Common myeloid progenitor, CD34-positive (primary cell): ENCODE measurements around the gene GRIN2B.

ENCODE experiments used
- CTCF ChIA-PET: fragments of 350-600 bp; sonication (Branson Sonifier 250); formaldehyde crosslinking; loops from one replicate; lab custom pipeline; 2021; ENCODE audit warnings: antibody characterized with exemption; lab: Charles Lee
- POLR2A ChIA-PET: fragments of 350-600 bp; sonication (Branson Sonifier 250); formaldehyde crosslinking; loops from one replicate; lab custom pipeline; 2021; ENCODE audit warnings: antibody characterized with exemption; lab: Charles Lee
- DNase-seq, 3 donors: peaks; one replicate each; pipeline versions ENCODE4 v3.0.0 to v3.0.0-alpha.2; 2013
- H3K27ac ChIP-seq, 2 experiments: 1 replicate in 1 of 2; 2 replicates in 1 of 2; pipeline ENCODE4 v1.7.0; 2013; ENCODE audit warnings: inconsistent platforms in 2 of 2, low read length in 2 of 2, mild to moderate bottlenecking in 2 of 2, low read depth in 1 of 2, moderate library complexity in 1 of 2; ENCODE audit not compliant: severe bottlenecking in 2 of 2, insufficient read depth in 1 of 2, poor library complexity in 1 of 2
- H3K27me3 ChIP-seq, 5 experiments: replicated peaks in 2 of 5; 1 replicate in 3 of 5; 2 replicates in 2 of 5; pipeline versions ENCODE4 v1.6.1 to v1.7.0; 2013; ENCODE audit warnings: low read length in 4 of 5, mild to moderate bottlenecking in 2 of 5, moderate library complexity in 2 of 5, inconsistent platforms in 1 of 5; ENCODE audit not compliant: insufficient read depth in 5 of 5, control insufficient read depth in 4 of 5
- H3K36me3 ChIP-seq, 4 experiments: 1 replicate in 2 of 4; 2 replicates in 2 of 4; pipeline versions ENCODE4 v1.6.1 to v1.7.0; 2013; ENCODE audit warnings: low read length in 3 of 4, control low read depth in 1 of 4, mild to moderate bottlenecking in 1 of 4; ENCODE audit not compliant: control insufficient read depth in 4 of 4, insufficient read depth in 4 of 4
- H3K4me1 ChIP-seq, 4 experiments: 1 replicate in 3 of 4; 2 replicates in 1 of 4; pipeline versions ENCODE4 v1.6.1 to v1.7.1; 2013; ENCODE audit warnings: low read length in 3 of 4, mild to moderate bottlenecking in 3 of 4, control low read depth in 1 of 4, inconsistent platforms in 1 of 4, moderate library complexity in 1 of 4; ENCODE audit not compliant: control insufficient read depth in 4 of 4, insufficient read depth in 4 of 4; ENCODE audit errors: control extremely low read depth in 1 of 4
- H3K4me3 ChIP-seq, 7 experiments: 1 replicate in 4 of 7; 2 replicates in 3 of 7; pipeline versions ENCODE4 v1.5.1 to v1.7.0; 2013; ENCODE audit warnings: mild to moderate bottlenecking in 7 of 7, low read length in 6 of 7, moderate library complexity in 6 of 7, inconsistent platforms in 2 of 7, low read depth in 2 of 7, control low read depth in 1 of 7; ENCODE audit not compliant: insufficient read depth in 4 of 7, control insufficient read depth in 1 of 7; ENCODE audit errors: extremely low read depth in 1 of 7
- H3K9me3 ChIP-seq, 5 experiments: 1 replicate in 4 of 5; 2 replicates in 1 of 5; pipeline versions ENCODE4 v1.6.1 to v1.7.1; 2013; ENCODE audit warnings: low read length in 4 of 5, mild to moderate bottlenecking in 2 of 5, inconsistent platforms in 1 of 5, low read depth in 1 of 5, moderate library complexity in 1 of 5; ENCODE audit not compliant: control insufficient read depth in 4 of 5, insufficient read depth in 2 of 5; ENCODE audit errors: control extremely low read depth in 1 of 5
- WGBS: methylation state at CpG from one replicate; pipeline ENCODE4 v1.1.5; 2013; ENCODE audit not compliant: insufficient coverage; 5-methylcytosine and 5-hydroxymethylcytosine counted together

GRIN2B gene

GRCh38 chr12:13959131-13959723 lies 22.2 kb downstream of the GRIN2B start:
- no peak overlapping the region for H3K27ac ChIP-seq
- ChIA-PET POLR2A (no interaction called here), CTCF (no interaction called here)
- no peaks in the 10 kb centered on the region for H3K36me3 ChIP-seq
- no peak overlapping the region for H3K4me3 ChIP-seq
- 69% methylated on average over 8 of the region's 9 CpGs for WGBS
- no peaks in the 10 kb centered on the region for H3K4me1 ChIP-seq
- DNase-seq: no peak
- peaks cover 3 to 52% (median 6%) of the 10 kb centered on the region in 5 experiments for H3K27me3 ChIP-seq
- H3K9me3 ChIP-seq: no peaks in the 10 kb centered on the region

DNA sequence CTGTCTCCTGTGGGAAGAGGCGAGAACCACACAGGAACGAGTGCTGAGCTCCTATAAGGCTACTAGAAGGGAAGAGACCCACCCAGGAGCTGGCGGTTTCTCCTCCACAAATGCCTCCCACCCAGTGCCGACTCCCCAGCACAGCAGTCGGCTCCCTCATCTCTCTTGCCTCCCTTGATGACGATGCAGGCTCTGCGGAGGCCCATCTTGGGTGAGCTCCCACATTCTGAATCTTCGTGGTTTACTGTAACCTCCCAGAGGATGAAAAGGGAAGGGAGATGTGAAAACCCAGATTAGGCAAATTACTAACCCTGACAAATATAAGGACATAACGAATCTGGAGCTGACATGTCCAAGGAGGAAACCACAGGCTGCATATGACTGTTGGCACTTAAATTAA lies 23.8 kb downstream of the GRIN2B start:
- peaks cover 3 to 40% (median 6%) of the 10 kb centered on the region in 5 experiments for H3K27me3 ChIP-seq
- no peak overlapping the region for H3K27ac ChIP-seq
- 74% methylated on average over 6 of the region's 9 CpGs for WGBS
- POLR2A ChIA-PET: no interaction called here
- H3K4me1 ChIP-seq: no peaks in the 10 kb centered on the region
- H3K4me3 ChIP-seq: no peak overlapping the region
- no peaks in the 10 kb centered on the region for H3K36me3 ChIP-seq
- no peak for DNase-seq
- H3K9me3 ChIP-seq: no peaks in the 10 kb centered on the region
- CTCF ChIA-PET: no interaction called here

GRCh38 chr12:13956060-13956590 lies 25.3 kb downstream of the GRIN2B start:
- POLR2A ChIA-PET: no interaction called here
- WGBS: 85% methylated on average over 15 of the region's 15 CpGs

DNA sequence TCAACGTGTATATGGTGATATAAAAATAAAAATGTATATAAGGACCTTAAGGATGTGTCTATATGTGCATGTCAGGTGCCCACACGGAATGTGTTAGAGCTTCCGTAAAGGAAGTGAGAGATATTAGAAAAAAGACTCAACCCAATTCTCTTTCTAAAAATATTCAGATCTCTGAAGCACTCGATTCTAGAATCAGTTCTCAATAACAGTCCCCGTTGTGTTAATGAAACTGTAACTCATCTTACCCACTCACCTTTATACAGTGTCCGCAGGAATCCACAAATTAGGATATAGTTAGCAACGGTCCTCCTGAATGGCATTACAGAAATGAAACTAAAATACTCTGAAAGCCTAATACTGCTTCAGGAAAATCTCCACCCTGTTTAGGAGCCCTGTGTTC lies 29.3 kb downstream of the GRIN2B start:
- peaks cover 0 to 10% (median 4%) of the 10 kb centered on the region in 5 experiments for H3K27me3 ChIP-seq
- no peak overlapping the region for H3K4me3 ChIP-seq
- H3K9me3 ChIP-seq: no peaks in the 10 kb centered on the region
- no peaks in the 10 kb centered on the region for H3K4me1 ChIP-seq
- no peak overlapping the region for H3K27ac ChIP-seq
- WGBS: 89% methylated on average over 7 of the region's 7 CpGs
- no peaks in the 10 kb centered on the region for H3K36me3 ChIP-seq
- DNase-seq: no peak
- ChIA-PET POLR2A (interaction anchor here (0.6 kb wide), 1 partner anchor 73 kb away, joined by 5 read pairs; no protein-coding TSS in a partner anchor), CTCF (interaction anchor here (1.2 kb wide), 1 partner anchor 10 kb away, joined by 4 read pairs; no protein-coding TSS in a partner anchor)

More at GRCh38 chr12:13956060-13956590, 25.3 kb downstream of the GRIN2B start:
- peaks cover 3 to 30% (median 6%) of the 10 kb centered on the region in 5 experiments for H3K27me3 ChIP-seq
- no peak overlapping the region for H3K27ac ChIP-seq
- no peak for DNase-seq
- no peaks in the 10 kb centered on the region for H3K9me3 ChIP-seq
- H3K36me3 ChIP-seq: no peaks in the 10 kb centered on the region
- CTCF ChIA-PET: no interaction called here
- no peak overlapping the region for H3K4me3 ChIP-seq
- no peaks in the 10 kb centered on the region for H3K4me1 ChIP-seq

DNA sequence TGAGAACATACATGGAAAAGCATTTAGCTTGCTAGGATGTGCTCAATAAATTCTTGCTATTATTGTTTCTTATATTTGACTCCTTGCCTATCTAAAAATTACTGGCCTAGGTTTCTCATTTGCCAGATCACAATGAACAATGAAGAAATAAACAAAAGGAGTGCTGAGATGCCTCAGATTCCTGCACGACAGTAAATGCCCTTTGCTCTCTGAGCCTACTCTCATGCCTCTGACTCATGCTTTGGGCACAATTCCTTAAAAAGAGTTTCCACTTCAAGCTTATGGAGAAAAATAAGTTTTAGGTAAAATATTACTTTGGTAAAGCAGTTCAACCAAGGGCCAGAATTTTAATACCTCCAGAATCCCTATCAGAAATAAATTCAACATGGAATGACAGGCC lies 30.9 kb downstream of the GRIN2B start:
- WGBS: 67% methylated on average over 1 of the region's 1 CpG
- H3K36me3 ChIP-seq: no peaks in the 10 kb centered on the region
- H3K27ac ChIP-seq: no peak overlapping the region
- no peaks in the 10 kb centered on the region for H3K4me1 ChIP-seq
- DNase-seq: no peak
- H3K9me3 ChIP-seq: no peaks in the 10 kb centered on the region
- peaks cover 0 to 6% (median 3%) of the 10 kb centered on the region in 5 experiments for H3K27me3 ChIP-seq
- ChIA-PET POLR2A (no interaction called here), CTCF (no interaction called here)
- H3K4me3 ChIP-seq: no peak overlapping the region

DNA sequence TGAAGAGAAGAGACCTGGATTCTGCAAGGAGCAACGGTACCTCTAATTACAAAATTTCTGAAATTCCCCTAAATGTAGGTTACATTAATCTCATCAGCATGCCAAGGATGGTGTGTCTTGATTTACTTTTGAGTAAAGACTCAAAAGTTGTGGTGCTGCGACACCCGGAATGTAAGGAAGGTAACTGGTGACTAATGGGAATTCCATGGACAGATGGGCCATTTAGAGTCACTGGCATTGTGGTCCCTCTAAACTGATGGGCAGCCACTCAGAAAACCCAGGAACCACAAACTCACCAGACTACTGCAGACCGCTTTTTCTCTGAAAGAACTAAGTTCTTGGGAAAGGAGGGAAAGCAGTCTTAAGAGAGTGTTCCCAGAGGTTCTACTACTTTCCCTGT lies 32.8 kb downstream of the GRIN2B start:
- whole genome bisulfite sequencing: 86% methylated on average over 3 of the region's 4 CpGs
- DNase-seq: no peak
- Histone ChIP-seq H3K9me3 (no peaks in the 10 kb centered on the region), H3K27ac (no peak overlapping the region), H3K4me3 (no peak overlapping the region), H3K4me1 (no peaks in the 10 kb centered on the region), H3K36me3 (no peaks in the 10 kb centered on the region), H3K27me3 (peaks cover 0 to 8% (median 4%) of the 10 kb centered on the region in 5 experiments)
- CTCF ChIA-PET: no interaction called here
- POLR2A ChIA-PET: no interaction called here

DNA sequence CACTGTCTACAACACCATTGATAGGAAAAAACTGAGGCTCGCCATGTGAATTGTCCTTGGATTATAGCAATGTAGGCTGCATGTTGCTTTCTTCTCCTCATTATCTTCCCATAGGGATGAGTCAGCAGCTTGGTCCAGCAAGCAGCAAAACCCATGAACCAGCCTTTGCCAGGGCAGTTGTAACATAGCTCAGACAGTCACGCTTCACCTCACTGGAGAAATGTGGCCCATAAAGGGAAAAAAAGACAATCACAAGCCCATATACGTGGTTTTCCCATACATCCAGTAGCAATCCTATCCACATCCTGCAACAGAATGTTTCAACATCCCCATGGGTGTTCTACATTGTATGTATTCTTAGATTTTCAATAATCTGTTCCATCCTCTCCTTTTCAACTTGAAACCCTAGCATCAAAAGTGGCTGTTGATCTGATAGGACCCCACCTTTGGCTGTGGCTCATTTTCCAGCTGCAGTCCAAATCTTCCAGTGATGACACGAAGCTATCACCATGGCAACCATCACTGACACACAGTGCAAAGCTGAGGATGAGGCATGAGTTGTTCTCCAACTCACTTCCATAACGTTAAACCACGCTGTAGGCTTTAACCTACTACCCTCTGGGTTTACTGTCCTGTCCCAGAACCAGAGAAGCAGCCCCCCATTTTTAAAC lies 34.0 kb downstream of the GRIN2B start:
- Histone ChIP-seq H3K27me3 (peaks cover 0 to 16% (median 7%) of the 10 kb centered on the region in 5 experiments), H3K27ac (no peak overlapping the region), H3K36me3 (no peaks in the 10 kb centered on the region), H3K4me1 (no peaks in the 10 kb centered on the region), H3K4me3 (no peak overlapping the region), H3K9me3 (no peaks in the 10 kb centered on the region)
- CTCF ChIA-PET: no interaction called here
- POLR2A ChIA-PET: no interaction called here
- DNase-seq: no peak
- WGBS: 88% methylated on average over 4 of the region's 6 CpGs
